HUES6 (cell line): ENCODE measurements around the gene SUV39H2.

Source experiments
- H3K27ac ChIP-seq: 2 replicates; pipeline ENCODE4 v1.7.0; 2013; ENCODE audit warnings: low read depth, mild to moderate bottlenecking, low read length, inconsistent platforms
- H3K27me3 ChIP-seq: 2 replicates; pipeline ENCODE4 v1.6.1; 2013; ENCODE audit warnings: low read length; ENCODE audit not compliant: control insufficient read depth, insufficient read depth
- H3K36me3 ChIP-seq: 2 replicates; pipeline ENCODE4 v1.6.1; 2013; ENCODE audit warnings: low read length; ENCODE audit not compliant: control insufficient read depth, insufficient read depth
- H3K4me1 ChIP-seq: 2 replicates; pipeline ENCODE4 v1.6.1; 2013; ENCODE audit warnings: low read length; ENCODE audit not compliant: control insufficient read depth, insufficient read depth
- H3K4me3 ChIP-seq: 2 replicates; pipeline ENCODE4 v1.5.1; 2013; ENCODE audit warnings: low read depth, low read length
- H3K9ac ChIP-seq: one replicate; pipeline ENCODE4 v1.6.1; 2013; ENCODE audit warnings: mild to moderate bottlenecking, low read length
- H3K9me3 ChIP-seq: 2 replicates; pipeline ENCODE4 v1.6.1; 2013; ENCODE audit warnings: low read depth, low read length; ENCODE audit not compliant: control insufficient read depth, insufficient read depth

SUV39H2 gene, protein sequence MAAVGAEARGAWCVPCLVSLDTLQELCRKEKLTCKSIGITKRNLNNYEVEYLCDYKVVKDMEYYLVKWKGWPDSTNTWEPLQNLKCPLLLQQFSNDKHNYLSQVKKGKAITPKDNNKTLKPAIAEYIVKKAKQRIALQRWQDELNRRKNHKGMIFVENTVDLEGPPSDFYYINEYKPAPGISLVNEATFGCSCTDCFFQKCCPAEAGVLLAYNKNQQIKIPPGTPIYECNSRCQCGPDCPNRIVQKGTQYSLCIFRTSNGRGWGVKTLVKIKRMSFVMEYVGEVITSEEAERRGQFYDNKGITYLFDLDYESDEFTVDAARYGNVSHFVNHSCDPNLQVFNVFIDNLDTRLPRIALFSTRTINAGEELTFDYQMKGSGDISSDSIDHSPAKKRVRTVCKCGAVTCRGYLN

DNA sequence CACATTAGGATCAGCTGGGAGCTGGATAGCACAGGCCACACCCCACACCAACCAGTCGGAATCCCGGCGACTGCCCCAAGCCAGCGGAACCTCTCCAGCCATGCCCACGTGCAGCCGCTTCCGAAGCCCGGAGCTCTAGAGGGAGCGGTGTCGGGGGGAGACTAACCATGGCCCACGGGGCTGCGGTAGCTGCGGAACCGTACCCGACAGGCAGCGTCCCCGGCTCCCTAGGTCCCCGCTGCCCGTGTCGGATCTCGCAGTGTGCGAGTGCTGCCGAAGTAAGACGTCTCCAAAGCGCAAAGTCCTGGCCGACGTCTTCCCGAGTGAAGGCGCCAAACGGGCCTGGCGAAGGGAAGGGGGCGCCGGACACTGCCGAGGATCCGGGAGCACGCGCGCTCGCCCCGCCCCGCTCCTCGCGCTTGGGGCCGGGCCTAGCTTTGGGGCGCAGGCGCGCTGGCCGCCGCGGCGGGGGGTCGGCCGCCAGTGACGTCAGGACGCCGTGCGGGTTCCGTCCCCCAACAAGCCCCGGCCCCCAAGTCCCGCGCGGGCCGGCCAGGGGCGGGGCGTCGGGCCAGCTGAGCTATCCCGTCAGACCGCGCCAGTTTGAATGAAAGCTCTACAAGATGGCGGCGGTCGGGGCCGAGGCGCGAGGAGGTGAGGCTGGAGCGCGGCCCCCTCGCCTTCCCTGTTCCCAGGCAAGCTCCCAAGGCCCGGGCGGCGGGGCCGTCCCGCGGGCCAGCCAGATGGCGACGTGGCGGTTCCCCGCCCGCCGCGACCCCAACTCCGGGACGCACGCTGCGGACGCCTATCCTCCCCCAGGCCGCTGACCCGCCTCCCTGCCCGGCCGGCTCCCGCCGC lies at the start of gene SUV39H2:
Gene SUV39H2 (plus strand): TSS at position 601 of the 858 bp plus-strand sequence. CDS start 23 bp downstream, at position 624.
- H3K27me3 ChIP-seq: no peaks in the 10 kb centered on the region
- H3K36me3 ChIP-seq: peaks cover 12% of the 10 kb centered on the region
- peak within 1 kb of the TSS; percentile 92 for H3K27ac ChIP-seq
- no peaks in the 10 kb centered on the region for H3K9me3 ChIP-seq
- H3K9ac ChIP-seq: peak within 1 kb of the TSS; percentile 95
- H3K4me3 ChIP-seq: peak within 1 kb of the TSS; percentile 87
- H3K4me1 ChIP-seq: peaks cover 18% of the 10 kb centered on the region

DNA sequence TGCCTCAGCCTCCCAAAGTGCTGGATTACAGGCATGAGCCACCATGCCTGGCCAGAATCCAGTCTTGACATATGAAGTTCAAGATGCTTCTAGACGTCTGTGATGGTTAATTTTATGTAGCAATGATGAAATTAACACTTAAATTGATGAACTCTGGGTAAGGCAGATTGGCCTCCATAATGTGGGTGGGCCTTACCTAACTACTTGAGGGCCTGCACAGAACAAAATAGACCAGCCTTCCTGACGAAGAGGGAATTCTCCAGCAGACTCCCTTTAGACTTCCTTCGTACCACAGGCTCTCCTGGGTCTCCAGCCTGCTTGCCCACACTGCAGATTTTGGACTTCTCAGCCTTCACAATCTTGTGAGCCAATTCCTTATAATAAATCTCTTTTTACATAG lies 45.6 kb upstream of the SUV39H2 start:
- Histone ChIP-seq H3K36me3 (no peaks in the 10 kb centered on the region), H3K9ac (no peak overlapping the region), H3K27me3 (no peaks in the 10 kb centered on the region)

DNA sequence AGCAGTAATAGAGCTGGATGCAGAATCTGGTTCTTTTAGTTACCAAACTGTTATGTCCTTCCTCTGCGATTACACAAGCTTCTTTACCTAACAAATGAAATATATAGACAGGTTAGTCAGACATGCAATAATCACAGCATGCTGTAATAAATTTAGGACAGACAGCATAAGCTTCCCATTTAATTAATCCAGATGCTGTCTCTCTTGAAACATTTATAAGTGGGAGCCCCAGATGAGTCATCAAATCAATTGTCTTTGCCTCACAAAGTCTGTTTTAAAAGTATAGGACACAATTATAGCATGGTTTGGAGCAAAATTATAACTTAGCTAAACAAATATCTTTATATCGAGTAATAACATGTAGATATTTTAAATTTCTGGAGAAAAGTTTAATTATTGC lies 42.5 kb upstream of the SUV39H2 start:
- no peaks in the 10 kb centered on the region for H3K9me3 ChIP-seq
- H3K36me3 ChIP-seq: peaks cover 12% of the 10 kb centered on the region
- H3K4me3 ChIP-seq: no peak overlapping the region
- peaks cover 11% of the 10 kb centered on the region for H3K4me1 ChIP-seq
- no peak overlapping the region for H3K27ac ChIP-seq
- H3K9ac ChIP-seq: no peak overlapping the region
- no peaks in the 10 kb centered on the region for H3K27me3 ChIP-seq

More for the DNA sequence above, 45.6 kb upstream of the SUV39H2 start:
- no peak overlapping the region for H3K4me3 ChIP-seq
- H3K4me1 ChIP-seq: peaks cover 11% of the 10 kb centered on the region
- H3K27ac ChIP-seq: no peak overlapping the region
- no peaks in the 10 kb centered on the region for H3K9me3 ChIP-seq

DNA sequence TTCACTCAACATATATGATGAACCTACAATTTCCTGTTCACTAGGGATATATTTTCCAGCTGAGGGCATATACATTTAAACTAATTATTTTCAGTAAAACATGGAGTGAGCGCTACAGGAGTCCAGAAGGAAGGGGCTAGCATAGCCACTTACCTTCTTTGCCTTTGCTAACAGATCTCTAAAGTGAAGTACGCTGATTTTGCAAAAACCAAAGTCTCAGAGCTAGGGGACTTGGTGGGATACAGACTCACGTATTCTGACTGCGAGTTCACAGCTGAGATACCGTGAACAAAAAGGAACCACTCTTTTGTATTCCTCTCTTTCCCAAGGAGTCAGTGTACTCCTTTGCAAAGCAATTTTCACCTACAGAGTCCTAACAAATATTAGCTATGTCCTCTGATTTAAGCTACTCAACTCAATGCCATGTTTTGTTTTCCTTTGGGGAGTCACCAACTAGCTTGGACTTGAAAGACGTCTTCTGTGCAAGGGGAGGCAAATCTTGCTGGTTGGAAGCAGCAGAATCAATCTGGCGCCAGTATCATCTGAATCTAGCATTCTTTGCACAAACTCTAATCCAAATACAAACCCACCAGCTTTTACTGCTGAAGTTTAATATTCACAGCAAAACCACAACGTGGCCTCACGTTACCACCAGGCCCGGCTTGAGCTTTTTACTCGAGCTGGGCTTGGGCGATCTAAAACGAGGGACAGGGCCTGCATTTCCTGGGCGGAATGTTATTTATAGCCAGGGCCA lies 41.5 kb upstream of the SUV39H2 start:
- Histone ChIP-seq H3K9ac (peak overlapping the region; percentile 84), H3K27ac (peak overlapping the region; percentile 50), H3K27me3 (no peaks in the 10 kb centered on the region), H3K4me1 (peaks cover 11% of the 10 kb centered on the region), H3K4me3 (peak overlapping the region; percentile 88), H3K36me3 (peaks cover 22% of the 10 kb centered on the region), H3K9me3 (no peaks in the 10 kb centered on the region)

DNA sequence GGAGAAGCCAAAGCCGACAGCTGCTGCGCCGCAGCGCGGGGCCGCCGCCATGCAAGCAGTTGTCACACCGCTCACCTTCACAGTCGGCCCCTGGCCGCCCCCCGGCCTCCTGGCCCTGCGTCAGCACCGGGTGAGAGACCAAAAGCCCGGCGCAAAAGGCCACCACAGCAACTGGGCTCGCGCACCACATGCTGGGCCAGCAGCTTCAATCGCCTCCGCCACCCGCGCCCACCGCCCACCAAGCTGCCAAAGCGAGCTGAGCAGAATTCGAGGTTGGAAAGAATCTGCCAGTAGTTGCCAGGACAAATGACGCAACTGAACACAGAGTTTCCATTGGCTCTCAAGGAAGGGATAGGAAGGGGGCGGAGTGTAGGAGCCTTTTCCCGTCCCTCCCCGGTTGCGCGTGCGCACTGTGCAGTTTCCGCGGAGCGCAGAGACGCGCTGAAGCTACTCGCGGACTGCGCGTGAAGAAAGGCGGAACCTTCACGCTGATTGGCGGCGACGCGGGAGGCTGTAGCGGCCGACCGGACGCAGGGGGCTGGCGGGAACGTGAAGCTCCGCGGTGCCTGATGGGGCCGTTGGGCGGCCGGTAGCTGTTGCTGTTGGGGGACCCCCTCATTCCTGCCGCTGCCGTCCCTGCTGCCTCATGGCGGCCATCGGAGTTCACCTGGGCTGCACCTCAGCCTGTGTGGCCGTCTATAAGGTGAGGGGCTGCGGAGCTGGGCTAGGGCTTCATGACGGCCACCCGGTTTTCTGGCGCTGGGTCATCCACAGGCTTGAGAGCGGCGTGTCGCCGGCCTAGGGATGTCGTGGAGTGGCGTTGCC lies 40.7 kb upstream of the SUV39H2 start, which contains the start of the genes CDNF, HSPA14 and MSANTD7:
Gene CDNF (minus strand): TSS at position 281 of the 825 bp plus-strand sequence. CDS start 91 bp downstream, at position 190.
Gene HSPA14 (plus strand): TSS at position 550 of the 825 bp plus-strand sequence. CDS start 97 bp downstream, at position 647.
Gene MSANTD7 (plus strand): TSS at position 550 of the 825 bp plus-strand sequence. CDS start 3,979 bp downstream, outside the sequence.
- H3K27me3 ChIP-seq: no peaks in the 10 kb centered on the region
- peaks cover 30% of the 10 kb centered on the region for H3K36me3 ChIP-seq
- H3K4me1 ChIP-seq: peaks cover 11% of the 10 kb centered on the region
- H3K27ac ChIP-seq: peak within 1 kb of the TSS; percentile 87
- peak within 1 kb of the TSS; percentile 88 for H3K4me3 ChIP-seq
- peak within 1 kb of the TSS; percentile 94 for H3K9ac ChIP-seq
- H3K9me3 ChIP-seq: no peaks in the 10 kb centered on the region

DNA sequence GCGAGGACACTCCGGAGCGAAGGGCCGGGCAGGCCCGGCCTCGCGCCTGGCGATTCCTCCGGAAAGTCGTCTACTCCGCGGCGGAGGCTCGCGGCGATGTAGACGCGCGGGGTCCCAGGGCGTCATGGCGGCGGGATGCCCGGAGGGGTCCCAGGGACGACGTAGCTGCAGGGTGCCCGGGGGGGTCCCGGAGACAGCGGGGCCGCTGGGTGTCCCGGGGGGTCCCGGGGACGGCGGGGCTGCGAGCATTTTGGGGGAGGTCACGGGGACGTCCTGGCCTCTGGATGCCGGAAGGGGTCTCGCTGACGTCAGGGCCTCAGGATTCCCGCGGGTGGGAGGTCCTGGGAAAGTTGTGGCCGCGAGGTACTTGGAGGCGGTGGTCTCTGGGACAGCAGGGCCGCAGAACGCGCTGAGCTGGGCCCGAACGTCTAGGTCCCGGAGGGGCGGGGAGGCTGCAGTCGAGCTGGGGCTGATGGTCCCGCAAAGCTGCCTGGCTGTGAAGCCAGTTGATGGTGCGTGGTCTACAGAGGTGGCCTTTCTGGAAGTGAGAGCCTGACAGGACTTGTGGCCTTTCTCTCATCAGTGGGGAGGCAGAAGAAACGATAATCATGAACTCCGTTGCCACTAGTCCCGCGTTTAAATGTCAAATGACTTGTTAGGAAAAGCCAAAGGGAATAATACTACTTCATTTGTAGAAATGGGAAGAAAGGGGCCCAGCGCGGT lies 39.9 kb upstream of the SUV39H2 start:
- Histone ChIP-seq H3K27ac (peak overlapping the region; percentile 87), H3K4me1 (peaks cover 11% of the 10 kb centered on the region), H3K9me3 (no peaks in the 10 kb centered on the region), H3K9ac (peak overlapping the region; percentile 94), H3K36me3 (peaks cover 38% of the 10 kb centered on the region), H3K4me3 (peak overlapping the region; percentile 88), H3K27me3 (no peaks in the 10 kb centered on the region)

DNA sequence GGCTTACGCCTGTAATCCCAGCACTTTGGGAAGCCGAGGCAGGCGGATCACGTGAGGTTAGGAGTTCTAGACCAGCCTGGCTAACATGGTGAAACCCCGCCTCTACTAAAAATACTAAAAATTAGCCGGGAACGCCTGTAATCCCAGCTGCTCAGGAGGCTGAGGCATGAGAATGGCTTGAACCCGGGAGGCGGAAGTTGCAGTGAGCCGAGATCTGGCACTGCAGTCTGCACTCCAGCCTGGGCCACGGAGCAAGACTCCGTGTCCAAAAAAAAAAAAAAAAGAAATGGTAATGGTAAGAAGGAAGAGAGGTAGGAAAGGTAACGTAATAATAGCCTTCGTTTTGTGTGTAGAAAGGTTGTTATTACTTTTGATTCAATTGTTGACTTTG lies 39.4 kb upstream of the SUV39H2 start:
- Histone ChIP-seq H3K9ac (peak overlapping the region; percentile 94), H3K27ac (peak overlapping the region; percentile 37; the same call in 1 of the 2 replicates), H3K4me3 (peak overlapping the region; percentile 88), H3K27me3 (no peaks in the 10 kb centered on the region), H3K36me3 (peaks cover 43% of the 10 kb centered on the region), H3K4me1 (peaks cover 11% of the 10 kb centered on the region), H3K9me3 (no peaks in the 10 kb centered on the region)

DNA sequence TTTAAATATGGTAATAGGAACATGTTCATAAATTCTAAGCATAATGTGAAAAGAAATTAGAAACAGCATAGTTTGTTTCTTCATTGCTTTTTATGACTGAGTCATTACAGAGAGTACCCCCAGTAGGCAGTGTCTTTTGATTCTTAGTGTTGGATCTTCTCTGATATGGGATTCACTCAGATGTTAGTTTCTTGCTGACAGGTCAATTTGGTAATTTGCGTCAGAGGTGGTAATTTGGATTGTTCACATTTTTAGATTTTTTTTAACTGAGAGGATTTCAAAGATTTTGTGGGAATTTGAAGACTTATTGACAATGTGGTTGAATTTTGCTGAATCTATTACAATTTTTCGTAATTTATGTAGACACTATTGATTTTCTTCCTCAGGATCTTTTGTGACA lies 38.5 kb upstream of the SUV39H2 start:
- Histone ChIP-seq H3K36me3 (peaks cover 50% of the 10 kb centered on the region), H3K9ac (no peak overlapping the region), H3K4me3 (no peak overlapping the region), H3K27ac (no peak overlapping the region), H3K9me3 (no peaks in the 10 kb centered on the region), H3K4me1 (peaks cover 5% of the 10 kb centered on the region), H3K27me3 (no peaks in the 10 kb centered on the region)

DNA sequence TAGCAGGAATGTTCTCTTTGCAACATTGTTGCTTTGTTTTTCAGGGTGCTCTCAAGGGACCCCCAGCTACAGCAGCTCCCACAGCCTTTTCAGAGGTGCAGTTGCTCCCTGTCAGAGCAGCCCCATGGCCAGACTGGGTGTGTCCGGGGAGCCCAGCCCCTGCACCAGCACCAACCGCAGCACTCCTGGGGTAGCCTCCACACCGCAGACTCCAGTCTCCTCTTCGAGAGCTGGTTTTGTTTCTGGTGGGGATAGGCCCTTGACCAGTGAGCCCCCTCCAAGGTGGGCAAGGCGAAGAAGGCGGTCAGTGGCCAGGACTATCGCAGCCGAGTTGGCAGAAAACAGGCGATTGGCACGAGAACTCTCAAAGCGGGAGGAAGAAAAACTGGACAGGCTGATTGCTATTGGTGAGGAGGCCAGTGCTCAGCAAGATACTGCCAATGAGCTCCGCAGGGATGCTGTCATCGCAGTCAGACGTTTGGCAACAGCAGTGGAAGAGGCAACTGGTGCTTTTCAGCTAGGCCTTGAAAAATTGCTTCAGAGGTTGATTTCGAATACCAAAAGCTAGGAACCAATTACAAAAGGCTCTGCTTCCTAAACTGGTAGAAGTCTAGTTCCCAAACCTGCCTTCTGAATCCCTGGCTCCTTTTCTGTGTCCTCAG lies 35.2 kb upstream of the SUV39H2 start:
- Histone ChIP-seq H3K4me3 (no peak overlapping the region), H3K9me3 (no peaks in the 10 kb centered on the region), H3K4me1 (no peaks in the 10 kb centered on the region; the same call in 1 of the 2 replicates), H3K27ac (no peak overlapping the region), H3K36me3 (peaks cover 51% of the 10 kb centered on the region), H3K27me3 (no peaks in the 10 kb centered on the region), H3K9ac (no peak overlapping the region)
